GM18505 (cell line): Measurements from ENCODE around the gene PAQR8.
"Not testable (repeated sequence)": the region's sequence is repeated elsewhere in the genome, so short reads cannot be mapped to it uniquely, and the experiment has no call there.

Source experiments
- ATAC-seq: cut with Tn5 transposase; IDR thresholded peaks from one replicate; pipeline ENCODE4 v1.9.1; 2021; ENCODE audit not compliant: unreplicated experiment
- POLR2A ChIP-seq: IDR thresholded peaks from 4 replicates; pipeline ENCODE4 v1.6.1; 2011; ENCODE audit warnings: borderline replicate concordance; ENCODE audit not compliant: insufficient read depth, insufficient read length; ENCODE audit errors: extremely low read depth

PAQR8 gene

DNA sequence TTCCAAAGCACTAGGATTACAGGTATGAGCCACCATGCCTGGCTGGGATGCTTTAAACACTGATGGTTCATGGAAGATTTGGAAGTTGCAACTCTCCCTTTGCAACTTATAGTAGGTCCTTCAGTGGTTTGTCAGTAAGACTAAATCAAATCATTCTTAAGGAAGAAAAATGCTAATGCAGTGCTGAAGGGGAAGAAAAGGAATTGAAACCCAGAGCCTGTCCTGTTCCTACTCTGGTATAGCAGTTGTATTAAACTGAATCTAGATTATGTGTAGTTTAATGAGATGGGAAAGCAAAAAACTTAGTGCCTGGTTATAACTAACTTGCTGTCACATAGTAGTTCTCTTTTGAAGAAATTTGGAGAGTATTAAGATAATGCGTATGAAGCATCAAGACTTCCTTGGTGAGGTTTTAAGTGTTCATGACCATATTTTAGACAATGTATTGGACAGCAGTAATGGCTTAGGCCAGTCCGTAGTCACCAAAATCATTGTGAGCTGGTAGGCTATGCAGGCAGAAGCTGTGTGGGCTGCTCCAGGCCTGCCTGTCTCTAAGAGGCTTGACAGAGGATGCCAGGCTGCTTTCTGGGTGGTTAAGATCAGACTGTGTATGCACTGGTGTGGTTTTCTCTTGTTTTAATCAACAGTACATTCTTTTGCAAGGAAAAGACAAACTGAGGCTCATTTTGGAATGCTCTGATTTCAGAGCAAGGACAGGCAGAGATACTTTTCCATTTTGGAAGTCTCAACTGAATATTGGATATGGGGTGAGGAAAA lies 14.0 kb downstream of the PAQR8 start:
- no peak for ATAC-seq
- TF ChIP-seq POLR2A, result no peak

DNA sequence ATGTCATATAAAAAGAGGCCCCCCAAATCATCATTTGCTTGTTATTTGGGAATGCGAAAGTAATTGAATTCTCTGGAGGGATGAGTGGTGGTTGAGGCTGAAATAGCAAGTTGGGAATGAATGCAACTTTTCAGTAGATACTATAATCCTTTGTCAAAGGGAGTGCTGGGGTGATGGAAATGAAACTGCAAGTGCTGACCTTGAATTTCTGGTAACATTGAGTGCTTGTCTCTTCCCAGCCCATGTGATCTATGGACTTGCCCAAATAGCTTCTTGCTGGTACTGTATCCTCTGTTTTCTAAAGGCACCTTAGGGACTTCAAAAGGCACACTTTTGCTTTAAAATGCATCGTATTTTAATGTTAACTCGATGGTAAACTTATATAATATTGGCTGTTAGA lies 14.8 kb downstream of the PAQR8 start:
- no peak for ATAC-seq
- TF ChIP-seq POLR2A, result no peak

GRCh38 chr6:52377538-52378221 lies 15.7 kb downstream of the PAQR8 start:
- ATAC-seq, result no peak
- TF ChIP-seq POLR2A, result no peak

DNA sequence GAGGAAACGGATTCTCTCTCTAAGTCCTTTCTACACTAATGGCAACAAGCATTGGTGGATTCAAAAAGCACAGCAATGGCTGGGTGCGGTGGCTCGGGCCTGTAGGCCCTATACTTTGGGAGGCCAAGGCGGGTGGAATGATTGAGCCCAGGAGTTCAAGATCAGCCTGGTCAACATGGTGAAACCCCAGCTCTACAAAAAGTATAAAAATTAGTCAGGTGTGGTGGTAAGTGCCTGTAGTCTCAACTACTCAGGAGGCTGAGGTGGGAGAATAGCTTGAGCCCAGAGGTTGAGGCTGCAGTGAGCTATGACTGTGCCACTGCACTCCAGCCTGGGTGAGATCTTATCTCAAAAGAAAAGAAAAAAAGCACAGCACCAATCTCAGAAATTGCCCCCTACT lies 19.3 kb downstream of the PAQR8 start:
- TF ChIP-seq POLR2A, result no peak
- ATAC-seq, result no peak

DNA sequence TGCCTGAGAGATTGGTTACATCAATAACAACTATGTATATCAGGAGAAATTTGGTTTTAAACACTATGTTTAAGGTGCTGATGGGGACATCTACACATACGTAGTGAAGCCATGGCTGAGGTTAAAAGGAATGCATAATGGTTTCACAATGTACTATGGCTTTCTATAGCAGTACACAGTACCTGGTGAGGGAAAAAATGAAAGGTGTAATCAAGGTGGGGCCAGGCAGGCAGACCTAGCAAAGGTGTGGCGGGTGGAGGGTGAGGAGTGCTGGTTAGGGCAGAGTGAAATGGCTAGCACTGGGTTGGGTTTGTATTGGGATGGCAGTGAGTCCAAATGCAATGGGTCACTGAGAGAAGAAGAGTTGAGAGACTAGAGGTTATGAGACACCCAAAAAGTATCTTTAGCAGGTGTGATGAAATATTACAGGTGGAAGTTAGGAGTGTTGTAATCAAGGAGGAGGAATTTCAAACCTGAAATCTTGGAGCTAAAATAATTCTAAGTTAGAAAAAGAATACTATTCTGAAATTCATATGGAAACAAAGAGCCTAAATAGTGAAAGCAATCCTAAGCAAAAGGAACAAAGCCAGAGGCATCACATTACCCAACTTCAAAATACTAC lies 22.3 kb downstream of the PAQR8 start:
- no peak for ATAC-seq
- TF ChIP-seq POLR2A, result no peak

- no peak for ATAC-seq
- TF ChIP-seq POLR2A, result no peak
These were observed 23.1 kb downstream of the PAQR8 start for GRCh38 chr6:52385074-52385473.

- ATAC-seq, result not testable (repeated sequence)
These were observed 26.2 kb downstream of the PAQR8 start for GRCh38 chr6:52388119-52388518.

DNA sequence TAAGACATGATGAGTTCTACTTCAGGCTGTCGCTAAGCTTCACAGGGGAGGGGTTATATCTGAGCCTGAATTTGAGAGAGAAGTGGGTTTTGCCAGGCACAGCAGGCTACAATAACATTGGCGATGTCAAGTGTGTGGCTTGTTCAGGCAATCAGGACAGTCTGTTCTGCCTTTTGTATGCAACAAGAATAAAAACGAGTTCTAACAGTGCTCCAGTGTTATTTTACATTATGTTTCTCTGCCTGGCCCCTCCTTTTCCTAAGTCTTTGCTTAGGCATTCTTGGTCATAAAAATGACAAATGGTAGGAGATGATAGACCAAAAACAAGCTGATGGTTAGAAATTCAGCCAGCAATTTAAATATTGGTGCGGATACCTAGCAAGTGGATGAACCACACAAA lies 26.8 kb downstream of the PAQR8 start:
- TF ChIP-seq POLR2A, result no peak
- no peak for ATAC-seq

- no peak for ATAC-seq
- TF ChIP-seq POLR2A, result no peak
These were observed 27.3 kb downstream of the PAQR8 start for GRCh38 chr6:52389264-52389625.

GRCh38 chr6:52389626-52390360 lies 27.8 kb downstream of the PAQR8 start:
- peak; percentile 63 for ATAC-seq
- TF ChIP-seq POLR2A, result peak; percentile 30

GRCh38 chr6:52390361-52390727 lies 28.4 kb downstream of the PAQR8 start:
- peak; percentile 48 for ATAC-seq
- TF ChIP-seq POLR2A, result no peak

DNA sequence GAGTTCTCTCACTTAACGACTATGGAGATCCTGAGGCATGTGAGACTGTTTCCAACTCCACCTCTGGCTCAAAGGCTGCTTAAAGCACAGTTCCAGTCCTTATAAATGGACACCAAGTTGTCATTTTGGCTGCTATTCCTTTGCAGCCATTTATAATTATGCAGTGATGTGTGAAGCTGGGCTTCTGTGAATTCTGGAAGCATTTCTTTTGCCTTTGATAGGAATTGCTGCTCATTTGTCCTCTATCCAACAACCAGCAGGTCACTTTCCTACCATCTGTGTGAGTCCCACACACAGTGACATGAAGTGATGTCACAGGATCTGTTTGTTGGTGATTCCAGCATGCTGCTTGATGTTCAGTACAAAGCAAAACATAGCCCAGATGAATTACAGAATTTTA lies 29.6 kb downstream of the PAQR8 start:
- TF ChIP-seq POLR2A, result no peak
- no peak for ATAC-seq

DNA sequence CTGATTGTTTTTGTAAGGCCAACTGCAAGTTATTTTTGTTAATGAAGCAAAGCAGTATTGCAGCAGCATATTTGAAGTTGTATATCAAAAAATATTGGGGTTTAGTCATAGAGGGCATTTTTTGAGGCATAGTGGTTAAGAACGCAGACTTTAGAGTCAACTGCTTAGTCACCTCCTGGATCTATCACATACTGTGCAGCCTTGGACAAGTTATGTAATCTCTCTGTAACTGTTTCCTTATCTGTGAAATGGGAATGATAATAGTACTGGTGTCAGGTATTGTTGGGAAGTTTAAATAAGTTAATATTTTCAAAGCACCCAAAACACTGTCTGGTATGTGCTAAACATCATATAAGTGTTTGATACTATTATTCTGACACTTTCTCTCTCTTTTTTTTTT lies 31.0 kb downstream of the PAQR8 start:
- TF ChIP-seq POLR2A, result no peak
- ATAC-seq, result no peak
